DOHH2 (cell line): ENCODE measurements around the gene TMEM212.

Experiments
- CTCF ChIP-seq: fragments of 200-600 bp; sonication (generic); IDR thresholded peaks from one replicate; pipeline ENCODE4 v1.5.1; 2014; ENCODE audit warnings: antibody characterized with exemption, mild to moderate bottlenecking, low read depth, low read length; ENCODE audit not compliant: poor library complexity, severe bottlenecking
- EZH2phosphoT487 ChIP-seq: fragments of 200-600 bp; sonication (generic); IDR thresholded peaks from 2 replicates; pipeline ENCODE4 v1.6.1; 2017; ENCODE audit warnings: borderline replicate concordance, mild to moderate bottlenecking, antibody characterized with exemption, low read length, moderate library complexity, mixed read lengths

GRCh38 chr3:171802590-171802956, 40.6 kb upstream of the TMEM212 start:
- no peak for TF ChIP-seq CTCF
- no peak for TF ChIP-seq EZH2phosphoT487
